HEK293T (cell line): ENCODE results near the gene KRT17.

Experiments
- ARNT ChIP-seq: fragments of 450-650 bp; IDR thresholded peaks from 2 replicates; pipeline ENCODE4 v1.6.1; 2017; ENCODE audit warnings: mild to moderate bottlenecking
- BHLHE40 ChIP-seq: fragments of 450-650 bp; IDR thresholded peaks from 2 replicates; pipeline ENCODE4 v1.6.1; 2016; ENCODE audit warnings: mild to moderate bottlenecking, moderate library complexity, borderline replicate concordance
- FOXA1 ChIP-seq: fragments of 450-650 bp; IDR thresholded peaks from 2 replicates; pipeline ENCODE4 v1.6.1; 2016; ENCODE audit warnings: mild to moderate bottlenecking
- FOXK2 ChIP-seq: fragments of 450-650 bp; IDR thresholded peaks from 2 replicates; pipeline ENCODE4 v1.6.1; 2016; ENCODE audit warnings: mild to moderate bottlenecking
- FOXM1 ChIP-seq: fragments of 450-650 bp; IDR thresholded peaks from 2 replicates; pipeline ENCODE4 v1.6.1; 2017; ENCODE audit warnings: mild to moderate bottlenecking, borderline replicate concordance
- HDGF ChIP-seq: fragments of 450-650 bp; IDR thresholded peaks from 2 replicates; pipeline ENCODE4 v1.6.1; 2017; ENCODE audit warnings: antibody characterized with exemption, borderline replicate concordance
- L3MBTL2 ChIP-seq: fragments of 450-650 bp; conservative IDR thresholded peaks from 2 replicates; pipeline ENCODE4 v1.6.1; 2016; ENCODE audit warnings: mild to moderate bottlenecking
- LEF1 ChIP-seq: fragments of 450-650 bp; IDR thresholded peaks from 2 replicates; pipeline ENCODE4 v1.6.1; 2017; ENCODE audit warnings: mild to moderate bottlenecking, borderline replicate concordance
- SP1 ChIP-seq: fragments of 450-650 bp; IDR thresholded peaks from 2 replicates; pipeline ENCODE4 v1.6.1; 2017
- SUZ12 ChIP-seq: fragments of 450-650 bp; IDR thresholded peaks from 2 replicates; pipeline ENCODE4 v1.6.1; 2016; ENCODE audit warnings: mild to moderate bottlenecking
- TARDBP ChIP-seq: fragments of 450-650 bp; IDR thresholded peaks from 2 replicates; pipeline ENCODE4 v1.6.1; 2016
- ZNF384 ChIP-seq: fragments of 450-650 bp; IDR thresholded peaks from 2 replicates; pipeline ENCODE4 v1.6.1; 2016

- TF ChIP-seq FOXK2 (no peak), SUZ12 (no peak), TARDBP (no peak), BHLHE40 (no peak), SP1 (no peak), HDGF (no peak), FOXM1 (no peak), ZNF384 (no peak), L3MBTL2 (no peak), LEF1 (no peak), FOXA1 (no peak), ARNT (no peak)
Observed at GRCh38 chr17:41672153-41672552, 47.8 kb upstream of the KRT17 start.
